GM12891 (cell line): ENCODE results near the gene IVL.

Experiments
- POLR2A ChIP-seq: IDR thresholded peaks from 2 replicates; pipeline ENCODE4 v1.6.1; 2011; ENCODE audit warnings: low read depth, low read length, control low read depth
- POLR2AphosphoS5 ChIP-seq: IDR thresholded peaks from 2 replicates; pipeline ENCODE4 v1.6.1; 2011; ENCODE audit warnings: low read depth, low read length, control low read depth
- TAF1 ChIP-seq: IDR thresholded peaks from 2 replicates; pipeline ENCODE4 v1.6.1; 2011; ENCODE audit warnings: low read depth, low read length, control low read depth

GRCh38 chr1:152876827-152877226 is 31.5 kb upstream of the IVL start:
- no peak for TF ChIP-seq POLR2A
- TF ChIP-seq POLR2AphosphoS5: no peak
- no peak for TF ChIP-seq TAF1
